ENCODE measurements around the gene KANK4.

DNA sequence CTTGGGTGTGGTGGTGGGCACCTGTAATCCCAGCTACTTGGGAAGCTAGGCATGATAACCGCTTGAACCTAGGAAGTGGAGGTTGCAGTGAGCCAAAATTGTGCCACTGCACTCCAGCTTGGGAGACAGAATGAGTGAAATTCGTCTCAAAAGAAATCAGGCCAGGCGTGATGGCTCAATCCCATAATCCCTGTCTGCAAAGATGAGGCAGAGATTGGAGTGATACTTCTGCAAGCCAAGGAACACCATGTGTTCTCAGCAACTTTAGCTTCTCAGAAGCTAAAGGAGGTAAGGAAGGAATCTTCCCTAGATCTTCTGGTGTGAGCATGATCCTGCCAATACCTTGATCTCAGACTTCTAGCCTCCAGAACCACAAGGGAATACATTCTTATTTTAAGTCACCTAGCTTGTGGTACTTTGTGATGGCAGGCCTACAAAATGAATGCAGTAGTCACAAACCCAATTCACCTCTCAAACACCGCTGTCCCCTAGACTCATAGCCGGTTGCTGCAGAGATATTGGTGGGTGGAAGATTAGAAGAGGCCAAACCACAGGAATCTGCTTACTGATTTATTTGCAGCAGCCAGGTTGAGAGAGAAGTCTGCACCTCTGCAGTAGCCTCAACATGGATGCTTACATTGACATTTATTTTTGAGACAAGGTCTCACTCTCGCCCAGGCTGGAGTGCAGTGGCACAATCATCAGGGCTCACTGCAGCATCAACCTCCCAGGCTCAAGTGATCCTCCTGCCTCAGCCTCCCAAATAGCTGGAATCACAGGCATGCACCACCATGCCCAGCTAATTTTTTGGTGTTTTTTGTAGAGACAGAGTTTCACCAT, 105.9 kb downstream of the KANK4 start:
- TF ChIP-seq YY1 (IDR thresholded peaks at IDR 0.05; ENCODE audit: low read depth) (no peak), EP300 (IDR thresholded peaks at IDR 0.05; ENCODE audit: borderline replicate concordance) (no peak), TCF12 (IDR thresholded peaks at IDR 0.05; ENCODE audit: low read depth) (no peak)
- TF ChIP-seq, protein P1, sequence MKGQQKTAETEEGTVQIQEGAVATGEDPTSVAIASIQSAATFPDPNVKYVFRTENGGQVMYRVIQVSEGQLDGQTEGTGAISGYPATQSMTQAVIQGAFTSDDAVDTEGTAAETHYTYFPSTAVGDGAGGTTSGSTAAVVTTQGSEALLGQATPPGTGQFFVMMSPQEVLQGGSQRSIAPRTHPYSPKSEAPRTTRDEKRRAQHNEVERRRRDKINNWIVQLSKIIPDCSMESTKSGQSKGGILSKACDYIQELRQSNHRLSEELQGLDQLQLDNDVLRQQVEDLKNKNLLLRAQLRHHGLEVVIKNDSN (IDR thresholded peaks at IDR 0.05), result no peak
- TF ChIP-seq, protein P2, sequence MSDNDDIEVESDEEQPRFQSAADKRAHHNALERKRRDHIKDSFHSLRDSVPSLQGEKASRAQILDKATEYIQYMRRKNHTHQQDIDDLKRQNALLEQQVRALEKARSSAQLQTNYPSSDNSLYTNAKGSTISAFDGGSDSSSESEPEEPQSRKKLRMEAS (IDR thresholded peaks at IDR 0.05), result no peak
